Measurements from ENCODE around the gene VAMP4. TPM values are rescaled to one million over a fixed set of nuclear protein-coding genes. Genes with fewer than 3 reads are reported as not detected.

Gene VAMP4
- total RNA-seq, 1 experiment from 2014 or later, result 9.3 TPM

DNA sequence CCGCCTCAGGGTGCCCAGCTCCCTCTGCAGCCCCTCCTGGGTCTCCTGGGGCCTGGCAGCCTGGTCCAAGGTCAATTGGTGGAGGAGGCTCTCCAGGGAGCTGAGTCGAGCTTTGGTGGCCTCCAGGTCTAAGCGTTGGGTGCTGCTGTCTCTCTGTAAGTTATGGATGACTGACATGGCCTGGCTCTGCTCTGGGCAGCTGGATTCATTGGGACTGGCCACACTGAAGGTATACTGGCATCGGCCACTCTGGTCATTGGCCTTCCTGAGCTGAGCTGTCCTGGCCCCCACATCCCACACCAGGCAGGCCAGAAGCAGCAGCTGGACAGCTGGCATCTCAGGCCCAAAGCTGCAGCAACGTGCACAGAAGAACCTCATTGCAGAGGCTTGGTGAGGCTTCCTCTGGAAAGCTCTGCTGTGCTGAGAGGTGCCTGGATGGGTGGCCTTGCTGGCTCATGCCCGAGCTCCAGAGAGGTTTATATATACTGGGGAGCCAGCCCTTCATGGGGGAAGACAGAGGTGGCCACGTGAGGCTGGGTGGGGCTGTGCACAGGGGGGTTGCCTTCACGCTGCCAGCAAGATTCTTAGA is 89.5 kb downstream of the VAMP4 start, which contains the start of gene MYOC:
TSS of gene MYOC (minus strand) at position 455 of the 589 bp plus-strand sequence. CDS start at position 378, 77 bp downstream.
- DNase-seq (ENCODE audit: low read depth, low spot score) (no peak), ATAC-seq (no peak; the same call in 1 of the 2 replicates)
- Histone ChIP-seq H3K27ac (ENCODE audit: low read length) (no peak within 1 kb of the TSS), H3K9me3 (ENCODE audit: control insufficient read depth, insufficient read depth, low read depth, low read length) (no peaks in the 10 kb centered on the region), H3K36me3 (ENCODE audit: control insufficient read depth, insufficient read depth, low read length) (no peaks in the 10 kb centered on the region), H3K4me3 (ENCODE audit: low read depth in 2 of 2, low read length in 2 of 2) (no peak within 1 kb of the TSS), H3K27me3 (ENCODE audit: control insufficient read depth, insufficient read depth, low read length) (no peaks in the 10 kb centered on the region; the same call in 1 of the 2 replicates), H3K4me1 (ENCODE audit: control insufficient read depth, insufficient read depth, low read length) (no peaks in the 10 kb centered on the region)
- ChIA-PET POLR2A (no interaction called here), CTCF (no interaction called here)
- TF ChIP-seq, protein P1, sequence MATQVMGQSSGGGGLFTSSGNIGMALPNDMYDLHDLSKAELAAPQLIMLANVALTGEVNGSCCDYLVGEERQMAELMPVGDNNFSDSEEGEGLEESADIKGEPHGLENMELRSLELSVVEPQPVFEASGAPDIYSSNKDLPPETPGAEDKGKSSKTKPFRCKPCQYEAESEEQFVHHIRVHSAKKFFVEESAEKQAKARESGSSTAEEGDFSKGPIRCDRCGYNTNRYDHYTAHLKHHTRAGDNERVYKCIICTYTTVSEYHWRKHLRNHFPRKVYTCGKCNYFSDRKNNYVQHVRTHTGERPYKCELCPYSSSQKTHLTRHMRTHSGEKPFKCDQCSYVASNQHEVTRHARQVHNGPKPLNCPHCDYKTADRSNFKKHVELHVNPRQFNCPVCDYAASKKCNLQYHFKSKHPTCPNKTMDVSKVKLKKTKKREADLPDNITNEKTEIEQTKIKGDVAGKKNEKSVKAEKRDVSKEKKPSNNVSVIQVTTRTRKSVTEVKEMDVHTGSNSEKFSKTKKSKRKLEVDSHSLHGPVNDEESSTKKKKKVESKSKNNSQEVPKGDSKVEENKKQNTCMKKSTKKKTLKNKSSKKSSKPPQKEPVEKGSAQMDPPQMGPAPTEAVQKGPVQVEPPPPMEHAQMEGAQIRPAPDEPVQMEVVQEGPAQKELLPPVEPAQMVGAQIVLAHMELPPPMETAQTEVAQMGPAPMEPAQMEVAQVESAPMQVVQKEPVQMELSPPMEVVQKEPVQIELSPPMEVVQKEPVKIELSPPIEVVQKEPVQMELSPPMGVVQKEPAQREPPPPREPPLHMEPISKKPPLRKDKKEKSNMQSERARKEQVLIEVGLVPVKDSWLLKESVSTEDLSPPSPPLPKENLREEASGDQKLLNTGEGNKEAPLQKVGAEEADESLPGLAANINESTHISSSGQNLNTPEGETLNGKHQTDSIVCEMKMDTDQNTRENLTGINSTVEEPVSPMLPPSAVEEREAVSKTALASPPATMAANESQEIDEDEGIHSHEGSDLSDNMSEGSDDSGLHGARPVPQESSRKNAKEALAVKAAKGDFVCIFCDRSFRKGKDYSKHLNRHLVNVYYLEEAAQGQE (IDR thresholded peaks at IDR 0.05; ENCODE audit: insufficient read depth in 1 of 2, low read depth in 2 of 2, low read length in 1 of 2), result no peak
- TF ChIP-seq TCF7L2 (IDR thresholded peaks at IDR 0.05; ENCODE audit: low read depth, low read length), result no peak
- no peak for TF ChIP-seq POLR2AphosphoS5 (IDR thresholded peaks at IDR 0.05; ENCODE audit: low read depth, low read length)
- TF ChIP-seq, protein P2, sequence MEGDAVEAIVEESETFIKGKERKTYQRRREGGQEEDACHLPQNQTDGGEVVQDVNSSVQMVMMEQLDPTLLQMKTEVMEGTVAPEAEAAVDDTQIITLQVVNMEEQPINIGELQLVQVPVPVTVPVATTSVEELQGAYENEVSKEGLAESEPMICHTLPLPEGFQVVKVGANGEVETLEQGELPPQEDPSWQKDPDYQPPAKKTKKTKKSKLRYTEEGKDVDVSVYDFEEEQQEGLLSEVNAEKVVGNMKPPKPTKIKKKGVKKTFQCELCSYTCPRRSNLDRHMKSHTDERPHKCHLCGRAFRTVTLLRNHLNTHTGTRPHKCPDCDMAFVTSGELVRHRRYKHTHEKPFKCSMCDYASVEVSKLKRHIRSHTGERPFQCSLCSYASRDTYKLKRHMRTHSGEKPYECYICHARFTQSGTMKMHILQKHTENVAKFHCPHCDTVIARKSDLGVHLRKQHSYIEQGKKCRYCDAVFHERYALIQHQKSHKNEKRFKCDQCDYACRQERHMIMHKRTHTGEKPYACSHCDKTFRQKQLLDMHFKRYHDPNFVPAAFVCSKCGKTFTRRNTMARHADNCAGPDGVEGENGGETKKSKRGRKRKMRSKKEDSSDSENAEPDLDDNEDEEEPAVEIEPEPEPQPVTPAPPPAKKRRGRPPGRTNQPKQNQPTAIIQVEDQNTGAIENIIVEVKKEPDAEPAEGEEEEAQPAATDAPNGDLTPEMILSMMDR (IDR thresholded peaks at IDR 0.05), result no peak
- TF ChIP-seq SIN3A (IDR thresholded peaks at IDR 0.05; ENCODE audit: borderline replicate concordance, insufficient read depth, low read depth, low read length), result no peak
- no TSS peak for BruUV-seq (replicated peaks)
- in situ Hi-C loops (cut with HindIII; ENCODE audit: low pct_unique_long_range_greater_than_20kb, low sequenced_read_pairs) (no loop called here), intact Hi-C loops (cut with micrococcal nuclease; ENCODE audit: unreplicated experiment) (no loop called here)

Other genes starting within 250 kb of the VAMP4 start
- not detected for gene MYOCOS, start 119.8 kb downstream of the VAMP4 start, total RNA-seq (2021; ENCODE audit: unreplicated experiment)
- gene MYOC, start 89.4 kb downstream of the VAMP4 start, total RNA-seq (2021; ENCODE audit: unreplicated experiment), result not detected
- gene METTL13, start 39.6 kb upstream of the VAMP4 start, total RNA-seq (2021; ENCODE audit: unreplicated experiment), result 41.9 TPM
- 0.46 TPM for gene DNM3, start 99.4 kb upstream of the VAMP4 start, total RNA-seq (2021; ENCODE audit: unreplicated experiment)